DMS 273 (cell line): Measurements from ENCODE around the gene CALU.

Experiments
- DNase-seq: peaks from one replicate; lab custom pipeline; 2025; ENCODE audit not compliant: unreplicated experiment; lab: John Stamatoyannopoulos, UW

Gene CALU

DNA sequence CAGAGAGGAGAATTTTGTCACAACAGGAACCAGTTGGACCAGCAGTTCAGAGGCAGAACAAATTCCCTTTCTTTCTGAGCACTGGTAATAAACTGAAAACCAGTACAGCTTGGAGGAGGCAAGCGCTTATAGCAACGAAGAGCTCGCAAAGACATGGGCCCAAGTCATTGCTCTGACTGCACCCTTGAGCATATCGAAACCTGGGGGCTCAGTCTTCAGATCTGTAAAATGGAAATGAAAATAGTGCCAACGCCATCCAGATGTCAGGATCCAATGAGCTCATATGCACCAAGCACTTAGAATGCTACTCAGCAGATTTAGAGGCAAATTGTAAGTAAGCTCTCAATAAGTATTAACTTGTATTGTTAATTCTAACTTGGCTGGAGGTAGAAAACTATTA, 14.4 kb upstream of the CALU start:
- DNase-seq = no peak

DNA sequence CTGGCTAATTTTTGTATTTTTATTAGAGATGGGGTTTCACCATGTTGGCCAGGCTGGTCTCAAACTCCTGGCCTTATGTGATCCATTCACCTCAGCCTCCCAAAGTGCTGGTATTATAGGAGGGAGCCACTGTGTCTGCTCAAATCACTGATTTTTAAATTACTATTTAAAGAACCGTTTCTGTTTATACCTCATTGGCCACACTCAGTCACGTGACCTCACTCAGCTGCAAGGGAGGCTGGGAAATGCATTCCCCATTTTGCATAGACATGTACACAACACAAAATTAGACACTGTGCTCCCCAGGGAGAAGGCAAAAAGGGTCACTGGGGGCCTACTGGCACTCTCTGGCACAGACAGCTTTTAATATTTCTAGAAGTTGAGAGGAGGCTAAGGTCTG, 13.6 kb upstream of the CALU start:
- DNase-seq = no peak

DNA sequence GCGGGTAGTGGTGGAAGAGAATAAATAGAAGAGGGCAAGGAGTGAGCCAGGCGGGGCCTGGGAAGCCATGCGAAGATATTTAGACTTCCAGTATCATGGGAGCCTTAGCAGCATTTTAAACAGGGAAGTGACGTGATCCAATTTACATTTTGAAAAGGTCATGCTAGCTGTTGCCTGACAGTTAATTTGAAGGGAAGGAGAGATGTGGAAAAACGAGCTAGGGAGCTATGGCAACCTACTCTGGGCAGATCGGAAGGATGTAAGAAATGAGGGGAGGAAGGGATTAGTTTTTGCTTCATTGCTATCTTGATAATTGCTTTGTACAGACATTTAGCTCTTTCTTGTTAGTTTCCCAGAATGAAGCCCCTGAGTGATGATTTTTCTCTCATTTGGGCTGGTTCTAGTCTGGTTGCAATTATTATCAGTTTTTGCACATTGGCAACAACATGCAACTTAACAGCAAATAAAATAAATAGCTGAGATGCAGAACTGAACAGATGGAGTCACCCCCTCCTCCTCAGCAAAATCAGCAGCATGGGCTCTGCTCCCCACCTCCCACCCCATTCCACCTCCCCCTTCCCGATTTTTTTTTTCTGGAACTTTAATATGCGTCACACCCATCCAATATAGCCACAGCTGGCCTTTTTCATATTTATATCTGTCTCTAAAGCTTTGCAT, 13.0 kb upstream of the CALU start:
- peak; percentile 48 for DNase-seq

DNA sequence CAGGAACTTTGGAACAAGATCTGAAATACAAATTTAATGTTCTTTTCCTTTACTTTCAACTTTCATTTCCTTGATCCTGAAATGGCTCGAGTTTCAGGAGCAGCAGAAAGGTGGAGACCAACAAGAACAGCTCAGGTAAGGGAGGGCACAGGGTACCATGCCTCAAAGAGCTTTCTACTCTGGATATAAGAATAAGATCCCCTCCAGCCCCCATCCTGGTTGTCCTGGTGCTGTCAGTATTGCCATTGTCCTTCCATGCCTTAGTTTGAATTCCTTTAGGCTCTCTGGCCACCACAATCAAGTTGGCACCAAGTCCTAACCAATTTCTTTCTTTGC, 12.5 kb upstream of the CALU start:
- no peak for DNase-seq

DNA sequence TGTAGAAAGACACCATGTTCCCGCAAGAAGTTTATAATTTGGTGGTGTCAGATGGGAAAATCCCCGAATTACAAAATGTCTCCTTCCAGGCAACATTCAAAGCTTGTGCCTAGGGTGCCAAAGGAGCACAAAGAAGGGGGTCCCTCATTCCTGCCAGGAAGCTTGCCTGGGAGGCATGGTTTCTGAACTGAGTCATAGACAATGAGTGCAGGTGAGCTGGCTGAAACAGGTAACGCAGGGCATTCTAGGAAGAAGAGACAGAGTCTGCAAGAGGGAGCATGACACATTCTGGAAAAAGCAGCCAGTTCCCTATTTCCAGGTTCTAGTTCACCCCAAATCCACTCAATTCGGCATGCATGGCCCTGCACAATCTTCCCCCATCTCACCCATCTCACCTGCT, 11.9 kb upstream of the CALU start:
- DNase-seq = no peak

DNA sequence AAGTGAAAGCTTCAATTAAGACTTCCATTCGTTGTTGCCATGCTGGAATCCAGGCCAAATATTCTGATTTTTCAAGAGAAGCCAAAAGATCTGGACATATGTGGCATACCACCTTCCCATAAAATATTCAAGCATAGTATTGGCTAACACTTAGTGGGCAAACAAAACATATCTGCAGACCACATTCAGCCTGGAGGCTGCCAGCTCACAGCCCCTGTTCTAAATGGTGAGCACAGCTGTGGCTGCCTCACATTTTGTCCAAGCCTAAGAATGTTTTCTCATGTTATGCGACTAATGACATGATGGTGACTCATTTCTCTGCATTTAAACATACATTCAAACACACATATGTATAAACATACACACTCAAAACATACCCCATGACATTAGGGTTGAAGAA, 10.6 kb upstream of the CALU start:
- no peak for DNase-seq

DNA sequence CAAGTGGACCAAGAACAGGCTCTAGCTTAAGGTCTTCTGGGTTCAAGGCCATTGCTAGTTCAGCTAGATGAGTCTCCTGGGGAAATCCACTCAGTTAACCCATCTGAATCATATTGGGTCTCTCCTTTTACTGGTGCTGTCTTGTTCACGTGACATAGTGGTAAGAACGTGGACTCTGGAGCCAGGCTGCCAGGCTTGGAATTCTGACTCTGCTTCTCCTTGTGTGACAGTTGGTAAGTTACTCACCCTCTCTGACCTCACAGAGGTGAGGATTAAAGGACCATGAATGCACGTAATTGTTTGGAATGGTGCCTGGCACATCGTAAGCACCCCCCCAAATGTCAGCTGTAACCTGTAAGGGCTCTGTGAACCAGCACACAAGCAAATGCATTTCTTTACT, 9.7 kb upstream of the CALU start:
- no peak for DNase-seq

DNA sequence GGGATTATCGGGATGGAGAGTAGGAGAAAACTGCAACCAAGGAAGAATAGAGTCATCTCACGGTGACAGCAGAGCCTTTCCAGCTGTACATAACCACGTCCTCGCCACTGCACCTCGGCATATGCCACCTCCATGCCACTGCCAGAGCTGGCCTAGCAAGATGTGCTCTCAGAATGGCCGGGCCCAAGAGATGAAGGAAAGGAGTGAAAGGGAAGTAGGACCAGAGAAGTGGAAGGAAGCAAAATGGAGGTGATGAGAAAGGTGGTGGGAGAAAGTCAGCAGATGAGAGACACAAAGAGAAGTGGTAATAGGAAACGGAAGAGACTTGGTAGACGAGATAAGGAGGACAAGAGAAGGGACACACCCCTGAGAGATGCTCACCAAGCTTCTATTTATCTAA, 8.0 kb upstream of the CALU start:
- no peak for DNase-seq

DNA sequence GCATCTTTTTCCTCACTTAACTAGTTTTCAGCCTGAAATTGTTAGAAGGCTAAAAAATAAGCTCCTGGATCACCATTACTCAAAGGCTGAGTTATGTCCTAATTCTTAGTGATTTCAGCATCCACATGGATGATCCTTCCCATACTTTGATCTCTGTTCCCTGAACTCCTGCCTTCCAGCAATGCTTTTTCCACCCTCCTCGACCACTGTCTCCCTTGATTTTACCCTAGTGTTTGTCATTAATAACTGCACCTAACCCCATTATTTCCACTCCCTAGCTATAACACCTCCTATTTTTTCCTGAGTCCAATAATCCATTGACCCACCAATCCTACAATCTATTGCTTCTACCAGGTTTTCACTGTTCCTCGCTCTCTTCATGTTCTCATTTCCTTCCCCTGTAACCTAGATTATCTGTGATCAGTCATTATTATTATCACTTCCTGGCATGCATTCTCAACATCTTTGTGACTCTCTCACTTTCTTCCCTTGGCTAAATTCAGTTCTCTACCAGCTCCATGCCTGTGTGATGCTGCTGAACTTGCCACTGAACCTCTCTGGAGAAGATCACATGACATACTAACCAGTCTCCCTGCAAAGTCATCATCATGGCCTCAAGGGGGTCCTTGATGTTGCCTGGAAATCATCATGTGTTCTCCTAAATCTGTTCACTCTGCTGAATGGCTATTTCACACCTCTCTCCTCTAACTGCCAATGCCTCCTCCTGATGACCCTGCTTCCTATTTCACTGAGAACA, 6.5 kb upstream of the CALU start:
- no peak for DNase-seq

DNA sequence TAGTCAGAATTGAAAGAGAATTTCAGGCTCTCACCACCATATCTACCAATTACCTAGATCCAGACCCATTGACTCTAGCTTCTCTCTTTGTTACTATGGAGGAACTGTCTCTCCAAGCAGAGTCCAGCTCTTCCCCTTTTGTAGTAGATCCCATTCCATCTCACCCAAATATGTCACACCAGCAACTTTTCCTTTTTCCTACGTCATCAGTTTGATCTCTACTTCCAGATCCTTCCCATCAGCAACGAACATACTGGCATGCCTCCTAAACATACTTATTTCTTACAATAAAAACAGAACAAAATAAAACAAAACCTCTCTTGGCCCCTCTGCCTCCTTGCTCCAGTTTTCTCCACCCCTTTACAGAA, 5.9 kb upstream of the CALU start:
- no peak for DNase-seq

DNA sequence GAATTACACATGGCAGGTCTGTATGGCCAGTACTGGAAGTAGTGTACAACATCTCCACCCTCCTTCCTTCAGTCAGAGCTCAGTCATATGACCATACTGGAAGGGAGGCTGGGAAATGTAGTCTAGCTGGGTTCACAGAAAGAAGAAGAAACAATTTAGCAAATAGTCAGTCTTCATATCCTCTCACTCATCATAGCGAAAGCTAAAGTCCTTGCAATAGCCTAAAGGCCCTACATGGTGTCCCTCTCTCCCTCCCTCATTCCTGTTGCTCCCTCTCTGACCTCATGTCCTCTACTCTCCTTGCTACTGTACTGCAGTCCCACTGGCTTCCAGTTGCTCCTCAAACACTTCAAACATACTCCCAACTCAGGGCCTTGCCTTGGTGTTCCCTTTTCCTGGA, 4.3 kb upstream of the CALU start:
- DNase-seq = no peak

DNA sequence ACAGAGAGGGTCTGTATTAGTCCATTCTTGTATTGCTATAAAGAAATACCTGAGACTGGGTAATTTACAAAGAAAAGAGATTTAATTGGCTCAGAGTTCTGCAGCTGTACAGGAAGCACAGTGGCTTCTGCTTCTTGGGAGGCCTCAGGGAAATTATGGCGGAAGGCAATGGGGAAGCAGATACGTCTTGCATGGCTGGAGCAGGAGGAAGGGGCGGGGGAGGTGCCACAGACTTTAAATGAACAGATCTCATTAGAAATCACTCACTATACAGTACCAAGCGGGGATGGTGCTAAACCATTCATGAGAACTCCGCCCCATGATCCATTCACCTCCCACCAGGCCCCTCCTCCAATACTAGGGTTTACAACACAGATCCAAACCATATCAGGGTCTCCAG, 3.7 kb upstream of the CALU start:
- no peak for DNase-seq

DNA sequence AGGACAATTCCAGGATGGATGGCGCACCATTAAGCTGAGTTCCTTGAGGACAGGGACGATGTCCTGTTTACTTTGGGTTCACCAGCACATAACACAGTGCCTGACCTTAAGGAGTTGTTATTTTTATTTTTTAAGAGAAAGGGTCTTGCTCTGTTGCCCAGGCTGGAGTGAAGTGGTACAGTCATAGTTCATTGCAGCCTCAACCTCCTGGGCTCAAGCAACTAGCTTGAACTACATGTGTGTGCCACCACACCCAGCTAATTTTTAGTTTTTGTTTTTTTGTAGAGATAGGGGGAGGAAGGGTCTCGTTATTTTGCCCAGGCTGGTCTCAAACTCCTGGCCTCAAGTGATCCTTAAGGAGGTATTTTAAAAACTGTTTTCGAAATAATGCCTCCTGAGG, 1.7 kb upstream of the CALU start:
- DNase-seq = no peak

DNA sequence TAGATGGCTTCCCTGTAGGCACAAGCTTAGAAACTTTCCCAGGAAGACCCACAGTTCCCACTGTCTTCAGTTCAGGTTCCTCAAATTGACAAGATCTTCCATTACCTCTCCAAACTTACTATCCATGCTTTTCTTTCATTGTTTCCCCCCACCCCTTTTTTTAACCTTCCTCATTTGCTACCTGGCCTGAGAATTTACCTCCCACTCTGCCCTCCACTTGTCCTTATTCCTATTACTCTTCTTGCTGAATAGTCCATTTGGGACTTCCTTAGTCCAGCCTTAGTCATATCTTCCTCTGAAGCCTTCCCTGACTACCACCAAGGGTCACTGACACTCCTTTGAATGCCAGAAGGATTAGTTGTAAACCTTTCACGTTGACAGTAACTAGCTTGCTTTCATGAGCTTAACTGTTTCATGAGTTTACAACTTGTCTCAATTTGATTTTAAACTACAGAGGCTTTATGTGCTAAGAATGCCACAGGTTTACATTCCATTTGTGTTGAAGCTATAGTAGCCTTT, 1.2 kb upstream of the CALU start:
- peak; percentile 35 for DNase-seq

DNA sequence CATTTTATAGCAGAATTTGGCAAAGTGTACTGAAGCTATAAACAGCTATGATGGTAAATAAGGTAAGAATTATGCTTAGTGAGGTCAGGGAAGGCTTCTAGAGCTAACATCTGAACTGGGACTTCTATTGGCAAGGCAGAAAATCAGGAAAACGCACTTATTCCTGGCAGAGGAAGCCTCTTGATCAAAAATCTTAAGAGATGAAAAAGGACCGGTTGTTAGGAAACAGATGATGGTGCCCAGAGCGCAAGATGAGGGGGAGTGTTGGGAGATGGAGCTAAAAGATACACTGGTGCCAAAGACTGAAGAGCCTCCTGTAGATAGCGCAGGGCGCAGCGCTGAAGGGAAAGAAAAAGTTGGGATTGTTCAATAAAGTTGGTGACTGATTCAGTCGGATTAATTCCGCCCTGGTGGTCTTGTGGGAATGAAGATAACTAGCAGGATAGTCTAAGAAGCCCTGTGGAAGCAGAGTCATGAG, 550 bp upstream of the CALU start:
- DNase-seq = peak; percentile 91

DNA sequence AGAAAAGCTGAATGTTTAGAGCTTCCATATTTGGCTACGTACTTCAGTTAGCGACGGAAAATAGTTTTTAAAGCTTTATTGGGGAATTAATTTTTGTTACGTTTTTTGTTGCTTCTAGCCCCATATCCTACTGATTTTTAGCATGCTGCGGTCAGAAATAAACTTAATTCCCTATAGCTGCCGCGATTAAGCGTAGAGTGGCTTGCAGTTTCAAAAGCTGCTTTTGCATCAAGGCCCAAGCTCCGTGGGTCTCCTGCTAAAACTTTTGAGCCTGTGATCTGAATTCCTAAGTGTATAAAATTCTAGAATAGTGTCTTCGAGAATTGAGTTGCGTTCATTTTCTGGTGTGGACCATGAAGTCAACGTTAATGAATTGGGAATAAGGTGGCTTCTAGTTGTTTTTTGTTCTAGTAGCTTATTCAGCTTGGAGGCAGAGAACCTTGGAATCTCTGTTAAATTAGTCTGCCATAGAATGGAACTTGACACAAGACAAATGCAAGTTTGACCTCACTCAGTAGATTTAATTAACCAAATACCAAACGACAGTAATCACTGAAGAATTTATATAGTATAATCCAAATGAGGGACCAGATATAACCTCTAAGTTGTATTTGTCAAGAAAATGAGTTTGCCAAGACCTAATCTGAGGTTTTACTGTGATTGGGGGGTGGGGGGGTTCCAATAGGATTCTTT, 977 bp downstream of the CALU start:
- peak; percentile 28 for DNase-seq

DNA sequence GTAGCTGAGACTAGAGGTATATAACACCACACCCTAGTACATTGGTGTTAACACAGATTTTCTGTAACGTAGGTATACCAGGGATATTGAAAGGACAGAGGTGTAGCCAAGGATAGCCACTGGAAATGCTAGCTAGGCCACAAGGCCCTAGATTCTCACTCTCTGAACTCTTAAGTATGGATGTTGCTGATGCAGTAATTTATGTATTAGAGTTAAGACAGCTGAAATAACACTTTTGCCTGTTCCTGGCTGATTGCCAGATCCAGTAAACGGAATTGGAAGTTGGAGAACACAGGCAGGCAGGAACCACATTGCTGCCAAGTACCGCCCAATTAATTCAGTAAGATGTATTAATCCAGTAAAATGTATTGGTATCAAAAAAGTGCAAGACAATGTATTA, 1.8 kb downstream of the CALU start:
- DNase-seq = peak; percentile 56

DNA sequence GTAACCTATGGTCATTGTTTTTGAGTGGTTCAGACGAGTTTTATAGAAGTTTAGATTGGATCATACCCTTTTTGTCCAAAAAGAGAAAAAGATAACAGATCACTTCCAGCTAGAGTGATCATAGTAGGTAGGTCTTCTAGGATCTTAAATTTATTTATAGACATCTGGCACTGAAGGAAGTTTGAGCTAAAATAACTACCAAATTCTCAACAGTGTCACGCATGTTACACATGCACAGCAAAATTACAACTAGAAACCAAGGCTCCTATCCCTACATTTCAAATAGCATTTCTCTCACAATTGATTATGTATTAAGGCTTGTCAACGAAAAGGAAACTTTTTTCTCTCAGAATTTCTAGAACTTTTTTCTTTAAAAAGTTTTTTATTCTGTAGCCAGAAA, 2.3 kb downstream of the CALU start:
- no peak for DNase-seq

DNA sequence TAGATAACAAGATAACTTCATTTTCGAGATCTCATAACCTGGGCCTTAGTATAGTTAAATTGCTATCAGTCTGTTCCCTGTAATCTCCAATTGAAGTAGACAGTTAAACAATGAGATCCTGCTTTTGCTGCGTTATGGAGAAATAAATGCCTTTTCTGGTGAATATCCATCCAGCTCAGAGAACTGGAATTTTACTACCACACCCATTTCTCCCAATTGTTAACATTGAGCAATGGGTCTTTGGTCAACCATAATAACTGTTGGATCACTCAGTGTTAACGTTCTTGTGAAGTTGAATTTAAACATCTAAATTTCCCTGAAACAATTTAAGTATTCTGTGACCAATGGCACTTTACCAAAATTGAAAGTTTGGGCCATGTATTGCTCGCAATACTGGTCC, 3.0 kb downstream of the CALU start:
- no peak for DNase-seq

DNA sequence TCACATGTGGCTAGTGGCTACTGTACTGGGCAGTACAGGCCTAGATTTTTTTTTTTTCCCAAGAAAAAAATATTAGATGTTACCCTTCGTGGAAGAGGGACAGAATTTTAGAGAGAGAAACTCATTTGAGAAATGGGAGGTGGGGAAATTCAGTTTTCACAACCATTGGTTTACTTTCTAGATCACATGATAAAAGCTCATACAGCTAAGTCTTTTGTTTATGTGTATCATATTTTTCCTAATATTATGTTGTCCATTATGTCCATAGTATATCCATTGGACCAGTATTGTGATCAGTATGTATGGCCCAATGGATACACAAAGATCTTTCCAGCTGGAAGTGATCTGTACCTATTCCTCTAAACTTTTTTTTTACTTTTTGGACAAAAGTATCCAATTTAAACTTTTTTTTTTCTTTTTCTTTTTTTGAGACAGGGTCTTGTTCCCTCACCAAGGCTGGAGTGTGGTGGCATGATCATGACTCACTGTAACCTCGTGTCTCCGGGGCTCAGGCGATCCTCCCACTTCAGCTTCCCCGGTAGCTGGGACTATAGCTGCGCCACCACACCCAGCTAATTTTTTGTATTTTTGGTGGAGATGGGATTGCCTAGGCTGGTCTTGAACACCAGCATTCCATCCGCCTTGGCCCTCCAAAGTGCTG, 4.1 kb downstream of the CALU start:
- no peak for DNase-seq

DNA sequence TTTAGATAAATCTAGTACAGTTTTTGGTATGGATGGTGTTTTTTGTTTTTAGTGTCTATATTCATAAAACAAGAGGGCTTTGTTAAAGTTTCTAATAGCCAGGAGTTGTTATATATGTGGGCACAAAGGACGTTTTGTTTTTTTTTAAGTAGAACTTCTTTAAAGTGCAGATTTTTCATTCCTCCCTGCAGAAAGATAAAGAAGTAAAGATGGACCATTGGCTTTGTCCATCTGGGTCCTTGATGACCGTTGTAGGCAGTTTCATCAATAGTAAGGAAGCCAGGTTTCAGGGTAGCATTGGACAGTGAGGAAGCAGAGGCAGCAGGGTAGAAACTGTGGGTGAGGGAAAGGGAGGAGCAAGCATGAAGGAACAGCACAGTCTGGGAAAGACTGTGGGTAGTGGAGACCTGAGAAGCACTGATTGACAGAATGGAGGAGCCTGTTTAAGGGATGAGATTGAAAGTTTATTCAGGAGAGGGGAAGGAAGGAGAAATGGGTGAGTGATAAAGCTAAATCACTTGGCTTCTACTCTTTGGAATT, 5.3 kb downstream of the CALU start:
- DNase-seq = no peak
